GM15510 (cell line): ENCODE results near the gene KL.

ENCODE experiments used
- POLR2A ChIP-seq: IDR thresholded peaks from 3 replicates; pipeline ENCODE4 v1.6.1; 2011; ENCODE audit warnings: borderline replicate concordance; ENCODE audit not compliant: insufficient read length; ENCODE audit errors: extremely low read depth

Gene KL

GRCh38 chr13:33106656-33107360 is 90.6 kb downstream of the KL start:
- TF ChIP-seq POLR2A = no peak

DNA sequence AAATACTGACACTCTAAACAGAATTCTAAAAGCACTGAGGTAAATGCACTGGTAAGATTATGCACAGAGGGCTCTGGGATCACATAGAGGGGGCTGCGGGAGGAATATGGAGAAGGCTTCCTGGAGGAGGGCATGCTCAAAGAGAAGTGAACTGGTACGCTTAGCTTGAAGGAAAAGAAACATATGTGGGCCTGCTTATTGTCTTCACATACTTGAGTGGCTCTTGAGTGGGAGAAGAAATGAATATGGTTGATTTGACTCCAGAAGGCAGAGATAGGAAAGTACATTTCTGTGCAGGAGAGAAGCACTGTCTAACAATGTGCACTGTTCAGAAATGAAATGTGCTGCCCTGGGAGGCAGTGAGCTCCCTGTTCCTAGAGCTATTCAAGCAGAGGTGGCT is 91.1 kb downstream of the KL start:
- TF ChIP-seq POLR2A = no peak

- no peak for TF ChIP-seq POLR2A
These were observed 92.4 kb downstream of the KL start for GRCh38 chr13:33108620-33109019.

DNA sequence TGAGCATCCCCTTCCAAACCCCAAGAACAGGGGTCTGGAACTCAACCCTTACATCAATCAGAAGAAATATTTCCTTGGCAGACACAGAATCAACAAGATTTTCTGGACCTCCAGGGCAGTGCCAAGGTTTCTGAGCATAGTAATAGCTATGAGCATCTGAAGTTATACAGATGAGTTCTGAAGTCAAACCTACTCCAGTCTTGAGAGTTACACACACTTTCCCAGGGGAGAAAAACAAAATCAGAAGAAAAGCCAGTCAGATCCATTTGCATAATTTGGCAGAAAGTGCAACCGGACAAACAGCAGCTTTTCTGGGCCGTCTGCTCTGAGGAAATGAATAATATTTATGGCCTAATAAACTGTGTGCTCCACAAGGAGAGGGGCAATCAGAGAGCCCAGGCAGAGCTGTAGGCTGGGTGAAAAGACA is 93.1 kb downstream of the KL start:
- TF ChIP-seq POLR2A = peak; percentile 17

GRCh38 chr13:33109801-33110200 is 93.6 kb downstream of the KL start:
- no peak for TF ChIP-seq POLR2A

DNA sequence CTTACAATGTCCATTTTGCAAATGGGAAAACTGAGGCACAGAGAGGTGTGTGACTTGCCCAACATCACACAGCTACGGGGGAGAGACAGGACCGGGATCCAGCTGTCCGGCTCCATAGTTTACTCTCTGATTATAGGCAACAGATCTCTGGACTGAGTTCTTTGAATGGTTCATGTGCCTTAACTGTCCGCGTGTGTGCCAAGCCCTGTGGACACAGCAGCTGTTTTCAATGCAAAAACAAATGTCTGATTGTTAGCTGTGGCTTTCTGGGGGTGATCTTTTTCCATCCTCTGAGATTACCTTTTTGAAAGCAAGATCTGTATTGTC is 94.1 kb downstream of the KL start:
- TF ChIP-seq POLR2A = no peak

- no peak for TF ChIP-seq POLR2A
These were observed 94.6 kb downstream of the KL start for GRCh38 chr13:33110713-33111413.

DNA sequence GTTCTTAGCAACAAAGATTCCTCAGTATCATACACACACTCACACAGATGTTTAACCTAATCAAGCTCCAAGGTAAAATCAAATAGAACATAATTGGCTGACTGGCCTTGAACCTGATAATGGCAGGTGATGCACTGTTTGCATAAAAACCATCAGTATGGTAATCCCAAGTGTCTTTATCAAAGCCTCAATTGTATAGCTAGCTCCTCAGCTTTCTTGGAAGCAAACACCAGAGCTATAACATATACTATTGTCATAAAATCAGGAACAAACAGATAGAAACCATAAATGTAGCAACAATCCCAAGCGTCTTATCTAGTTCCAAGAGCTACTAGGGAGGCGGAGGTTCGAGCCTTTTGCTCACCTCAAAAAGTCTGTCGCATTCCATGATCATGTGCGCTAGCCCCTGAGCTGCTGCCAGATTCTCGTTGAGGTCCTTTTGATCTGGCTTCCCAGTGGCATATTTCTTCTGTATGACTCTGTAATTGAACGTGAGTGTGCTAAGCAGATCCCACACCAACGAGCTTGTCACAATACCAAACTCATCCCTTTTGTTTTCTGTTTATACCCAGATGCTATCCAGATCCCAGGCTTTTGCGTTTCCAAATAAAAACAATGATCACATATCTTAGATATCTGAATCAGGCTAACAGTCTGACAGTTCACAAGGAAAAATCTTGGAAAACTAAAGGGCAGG is 95.3 kb downstream of the KL start:
- no peak for TF ChIP-seq POLR2A

DNA sequence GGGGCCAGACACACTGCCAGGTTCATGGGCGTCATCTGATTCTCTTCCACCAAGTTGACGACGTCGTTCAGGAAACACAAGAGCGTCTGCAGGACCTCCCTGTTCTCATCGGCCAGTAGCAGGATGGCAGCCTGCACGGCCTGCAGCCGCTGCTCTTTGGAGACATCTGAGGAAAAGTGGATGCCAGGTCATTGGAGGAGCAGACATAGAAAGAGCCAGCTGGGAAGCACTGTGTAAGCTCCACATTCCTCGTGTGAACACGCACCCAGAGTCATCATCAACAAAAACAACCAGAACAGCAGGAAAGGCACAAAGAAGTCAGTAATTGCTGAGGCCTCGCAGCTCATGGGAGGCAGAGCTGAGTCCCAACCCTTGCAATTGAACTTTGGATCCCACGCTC is 96.5 kb downstream of the KL start:
- no peak for TF ChIP-seq POLR2A

- TF ChIP-seq POLR2A = no peak
These were observed 97.9 kb downstream of the KL start for GRCh38 chr13:33114146-33114545.

DNA sequence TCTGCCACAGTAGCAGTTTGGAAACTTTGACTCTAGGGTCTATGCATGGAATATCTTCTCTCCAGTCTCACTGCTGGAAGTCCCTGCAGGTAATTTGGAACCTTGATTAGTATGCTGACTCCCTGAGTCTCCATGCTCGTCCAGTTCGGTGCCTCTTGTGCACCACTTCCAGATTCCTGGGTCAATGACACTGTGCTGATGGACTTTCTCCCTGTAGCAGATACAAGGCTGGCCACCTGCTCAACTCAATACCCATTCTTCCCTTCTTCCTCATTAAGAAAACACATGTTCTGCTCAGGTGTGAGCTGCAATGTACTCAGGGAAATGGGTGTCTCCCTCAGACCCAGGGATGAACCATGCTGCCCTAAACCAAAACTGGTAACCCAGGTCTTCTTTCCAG is 99.1 kb downstream of the KL start:
- TF ChIP-seq POLR2A = no peak
